OCI-LY7 (cell line): ENCODE results near the gene PWP1. TPM values are rescaled to one million over a fixed set of nuclear protein-coding genes. Genes with fewer than 3 reads are reported as not detected.

Experiments
- BruUV-seq: library from RNA; stranded (reverse); fragments of 400-500 nt; replicated peaks from 2 replicates; lab custom pipeline; 2021; lab: Mats Ljungman, UMichigan
- CTCF ChIA-PET: fragments of 300-600 bp; sonication (Branson Sonifier 250); formaldehyde crosslinking; loops from one replicate; lab custom pipeline; 2022; ENCODE audit warnings: antibody characterized with exemption; ENCODE audit not compliant: unreplicated experiment; lab: Charles Lee
- POLR2A ChIA-PET: fragments of 300-600 bp; sonication (Branson Sonifier 250); formaldehyde crosslinking; loops from one replicate; lab custom pipeline; 2022; ENCODE audit warnings: antibody characterized with exemption; lab: Charles Lee
- DNase-seq: peaks from one replicate; pipeline ENCODE4 v3.0.0-alpha.2; 2015; ENCODE audit warnings: low spot score
- H2AFZ ChIP-seq: fragments of 200-600 bp; sonication (generic), shearing (Covaris generic); 2 replicates; pipeline ENCODE4 v1.6.1; 2014; ENCODE audit warnings: mild to moderate bottlenecking, antibody characterized with exemption, low read length, moderate library complexity
- H3K27ac ChIP-seq: fragments of 200-600 bp; sonication (generic); 2 replicates; pipeline ENCODE4 v1.5.1; 2014; ENCODE audit warnings: mixed run types, low read depth, mild to moderate bottlenecking, moderate library complexity, low read length, inconsistent platforms; ENCODE audit not compliant: poor library complexity, severe bottlenecking
- H3K36me3 ChIP-seq: fragments of 200-600 bp; sonication (generic); 2 replicates; pipeline ENCODE4 v1.6.1; 2014; ENCODE audit warnings: mild to moderate bottlenecking, antibody characterized with exemption, low read length, moderate library complexity, mixed read lengths; ENCODE audit not compliant: insufficient read depth
- H3K4me1 ChIP-seq: fragments of 200-600 bp; sonication (generic); 2 replicates; pipeline ENCODE4 v1.5.1; 2014; ENCODE audit warnings: mild to moderate bottlenecking, low read length; ENCODE audit not compliant: insufficient read depth, poor library complexity, severe bottlenecking
- H3K4me2 ChIP-seq: fragments of 200-600 bp; sonication (generic); 2 replicates; pipeline ENCODE4 v1.6.1; 2014; ENCODE audit warnings: mild to moderate bottlenecking, low read length
- H3K4me3 ChIP-seq: fragments of 200-600 bp; sonication (generic); 2 replicates; pipeline ENCODE4 v1.5.1; 2014; ENCODE audit warnings: mild to moderate bottlenecking, low read depth, low read length; ENCODE audit not compliant: poor library complexity, severe bottlenecking
- H3K79me2 ChIP-seq: fragments of 200-600 bp; sonication (generic); 2 replicates; pipeline ENCODE4 v1.6.1; 2016; ENCODE audit warnings: low read depth, mild to moderate bottlenecking, low read length, moderate library complexity, mixed read lengths; ENCODE audit not compliant: insufficient read depth
- H3K9me2 ChIP-seq: fragments of 200-600 bp; sonication (generic); 2 replicates; pipeline ENCODE4 v1.6.1; 2016; ENCODE audit warnings: mild to moderate bottlenecking, low read length, mixed read lengths; ENCODE audit not compliant: insufficient read depth
- H3K9me3 ChIP-seq: fragments of 200-600 bp; sonication (generic); 2 replicates; pipeline ENCODE4 v1.6.1; 2014; ENCODE audit warnings: mild to moderate bottlenecking, mixed run types, low read length, mixed read lengths
- H4K20me1 ChIP-seq: fragments of 200-600 bp; sonication (generic); 2 replicates; pipeline ENCODE4 v1.6.1; 2014; ENCODE audit warnings: mild to moderate bottlenecking, antibody characterized with exemption, low read length, moderate library complexity, mixed read lengths; ENCODE audit not compliant: insufficient read depth
- CTCF ChIP-seq: fragments of 200-600 bp; sonication (generic); conservative IDR thresholded peaks from 2 replicates; pipeline ENCODE4 v1.5.1; 2014; ENCODE audit warnings: mild to moderate bottlenecking, antibody characterized with exemption, low read length, moderate library complexity, mixed read lengths
- EZH2phosphoT487 ChIP-seq: fragments of 200-600 bp; sonication (generic); IDR thresholded peaks from 2 replicates; pipeline ENCODE4 v1.6.1; 2018; ENCODE audit warnings: low read depth, borderline replicate concordance, mild to moderate bottlenecking, mixed run types, antibody characterized with exemption, low read length, moderate library complexity, mixed read lengths
- intact Hi-C: fragments of 100-400 bp; cut with micrococcal nuclease; formaldehyde crosslinking; loops from one replicate; pipeline ENCODE4 v1.10.0; 2022; ENCODE audit not compliant: unreplicated experiment
- total RNA-seq, 2 experiments: library from RNA; depleted of rRNA in 1 of 2; stranded (reverse); fragments of >200 nt in 1 of 2; shearing (Covaris generic) in 1 of 2; gene quantifications; 2 replicates each; pipeline ENCODE4 v1.2.3, GENCODE V29; 2014 to 2022

PWP1 gene
- total RNA-seq, 2 experiments from 2014 or later, result 28.2 to 44.5 TPM

GRCh38 chr12:107760207-107760808 lies 74.7 kb downstream of the PWP1 start:
- TF ChIP-seq EZH2phosphoT487 (no peak), CTCF (no peak)
- POLR2A ChIA-PET, result interaction anchor here (2.2 kb wide), 1 partner anchor 11 kb away, joined by 12 read pairs; no protein-coding TSS in a partner anchor
- intact Hi-C loops, result loop anchor here (1.0 to 10.0 kb wide), 4 partner anchors 23 to 754 kb away; partner anchors contain the start of genes FICD and PWP1
- Histone ChIP-seq H3K4me2 (peak overlapping the region; percentile 83), H2AFZ (peak overlapping the region; percentile 26; the same call in 1 of the 2 replicates), H3K9me3 (peaks cover 5% of the 10 kb centered on the region; the same call in 1 of the 2 replicates), H3K36me3 (peaks cover 39% of the 10 kb centered on the region), H4K20me1 (peaks cover 12% of the 10 kb centered on the region), H3K79me2 (peaks cover 37% of the 10 kb centered on the region), H3K4me1 (peaks cover 24% of the 10 kb centered on the region), H3K9me2 (no peaks in the 10 kb centered on the region), H3K27ac (peak overlapping the region; percentile 20), H3K4me3 (peak overlapping the region; percentile 92)
- CTCF ChIA-PET, result no interaction called here
- DNase-seq, result peak; percentile 55
- no TSS peak for BruUV-seq

GRCh38 chr12:107760809-107761501 lies 75.4 kb downstream of the PWP1 start, which contains the start of gene PRDM4:
Gene PRDM4, minus strand, starts transcription at chr12:107761137. Its CDS starts 622 bp downstream, at chr12:107760515.
- H3K36me3 ChIP-seq, result peaks cover 33% of the 10 kb centered on the region
- H3K4me2 ChIP-seq, result peak within 1 kb of the TSS; percentile 83
- peak within 1 kb of the TSS; percentile 100 for H2AFZ ChIP-seq
- ChIA-PET POLR2A (no interaction called here), CTCF (no interaction called here)
- peaks cover 5% of the 10 kb centered on the region; the same call in 1 of the 2 replicates for H3K9me3 ChIP-seq
- peaks cover 12% of the 10 kb centered on the region for H4K20me1 ChIP-seq
- intact Hi-C loops, result loop anchor here (1.0 to 10.0 kb wide), 5 partner anchors 24 to 754 kb away; partner anchors contain the start of genes FICD and PWP1
- H3K79me2 ChIP-seq, result peaks cover 37% of the 10 kb centered on the region
- TF ChIP-seq CTCF (peak; percentile 48), EZH2phosphoT487 (no peak)
- H3K4me3 ChIP-seq, result peak within 1 kb of the TSS; percentile 92
- H3K9me2 ChIP-seq, result no peaks in the 10 kb centered on the region
- peak within 1 kb of the TSS; percentile 20 for H3K27ac ChIP-seq
- peak; percentile 95 for DNase-seq
- no TSS peak for BruUV-seq
- H3K4me1 ChIP-seq, result peaks cover 24% of the 10 kb centered on the region
